ENCODE data around the gene IGFLR1. TPM values are rescaled to one million over a fixed set of nuclear protein-coding genes. Genes with fewer than 3 reads are reported as not detected.

The IGFLR1 gene
- total and polyA plus RNA-seq, 2 of the 4 experiments (the other 2 are of a cell fraction) = 0.72 to 2.7 TPM

- dilution Hi-C loops (cut with HindIII; ENCODE audit: low sequenced_read_pairs, unreplicated experiment) = no loop called here
- Histone ChIP-seq H3K14ac (replicated peaks; ENCODE audit: low read depth, low read length) (no peak overlapping the region), H2BK5ac (ENCODE audit: low read depth, low read length, poor library complexity, severe bottlenecking) (no peak overlapping the region), H4K8ac (ENCODE audit: low read depth in 2 of 2, low read length in 2 of 2) (no peak overlapping the region), H3K4me3 (ENCODE audit: insufficient read depth, low read depth, low read length) (no peak overlapping the region), H3K4ac (ENCODE audit: low read depth, low read length) (no peak overlapping the region), H3K18ac (ENCODE audit: low read depth, low read length) (no peak overlapping the region), H2AFZ (replicated peaks; ENCODE audit: low read length, poor library complexity) (no peak overlapping the region), H3K27ac (ENCODE audit: insufficient read depth, low read length) (no peak overlapping the region), H2BK20ac (ENCODE audit: low read depth, low read length) (no peak overlapping the region), H3K9me3 (ENCODE audit: control insufficient read depth, insufficient read depth, low read length) (no peaks in the 10 kb centered on the region), H2BK120ac (ENCODE audit: low read depth, low read length) (no peak overlapping the region), H3K9ac (ENCODE audit: low read depth, low read length) (no peak overlapping the region), H2AK5ac (ENCODE audit: low read depth, low read length) (no peak overlapping the region), H3K4me2 (ENCODE audit: low read depth, low read length) (no peak overlapping the region), H2AK9ac (replicated peaks; ENCODE audit: low read depth, low read length, poor library complexity) (no peak overlapping the region), H2BK15ac (ENCODE audit: low read depth, low read length) (no peak overlapping the region), H4K5ac (ENCODE audit: low read depth, low read length) (no peak overlapping the region), H4K91ac (ENCODE audit: insufficient read depth, low read depth, low read length) (no peak overlapping the region), H3K9me1 (ENCODE audit: insufficient read depth, low read length) (no peaks in the 10 kb centered on the region; the same call in 1 of the 2 replicates), H3K36me3 (ENCODE audit: control insufficient read depth, insufficient read depth, low read length) (peaks cover 76% of the 10 kb centered on the region), H3K23ac (ENCODE audit: low read depth, low read length) (no peak overlapping the region), H3K4me1 (ENCODE audit: control insufficient read depth, insufficient read depth, low read length) (peaks cover 6% of the 10 kb centered on the region), H3K79me1 (ENCODE audit: low read depth in 1 of 2, low read length in 2 of 2) (peaks cover 16 to 44% of the 10 kb centered on the region in 2 experiments; a peak in 3 of 4 replicates), H4K20me1 (ENCODE audit: insufficient read depth, low read length) (peaks cover 26% of the 10 kb centered on the region), H3K56ac (ENCODE audit: extremely low read depth, insufficient read depth, low read length) (no peak overlapping the region), H3K27me3 (ENCODE audit: control insufficient read depth, insufficient read depth, low read length) (no peaks in the 10 kb centered on the region)
- DNase-seq = no peak
- in situ Hi-C loops (cut with MboI; ENCODE audit: low sequenced_read_pairs) = no loop called here
- ATAC-seq (ENCODE audit: low read depth) = no peak
- TF ChIP-seq MXI1 (IDR thresholded peaks at IDR 0.05; ENCODE audit: borderline replicate concordance, low read depth, low read length) (no peak), RAD21 (IDR thresholded peaks at IDR 0.05; ENCODE audit: low read length) (no peak), POLR2A (IDR thresholded peaks at IDR 0.05; ENCODE audit: low read depth, low read length) (no peak), CTCF (conservative IDR thresholded peaks at IDR 0.05; ENCODE audit: low read depth, low read length) (no peak)
- WGBS, 2 experiments (ENCODE audit: extremely low coverage in 2 of 2, insufficient read length in 1 of 2) = 98% methylated on average over 19 of the region's 24 CpGs; no CpG with 5 or more reads in 1 of the 2 experiments
- ChIA-PET POLR2A (ENCODE audit: unreplicated experiment) (interaction anchor here (0.6 kb wide), 1 partner anchor 17 kb away, joined by 3 read pairs; no protein-coding TSS in a partner anchor), CTCF (no interaction called here)
- intact Hi-C loops (cut with micrococcal nuclease) = no loop called here
- BruUV-seq (replicated peaks) = no TSS peak
Observed at GRCh38 chr19:35723671-35724070, 18.6 kb downstream of the IGFLR1 start.
